ENCODE results near the gene DRAXIN. TPM values are rescaled to one million over a fixed set of nuclear protein-coding genes. Genes with fewer than 3 reads are reported as not detected.
A peak's percentile ranks its signal among the peaks of the same experiment; 100 is the strongest.

The DRAXIN gene
- total RNA-seq, 1 experiment from 2014 or later, result 20.5 TPM

- Histone ChIP-seq H3K27me3 (ENCODE audit: insufficient read depth, low read length) (no peaks in the 10 kb centered on the region), H2BK120ac (ENCODE audit: low read depth, low read length, poor library complexity, severe bottlenecking) (no peak overlapping the region), H3K79me2 (ENCODE audit: insufficient read depth, low read length) (no peaks in the 10 kb centered on the region; the same call in 1 of the 2 replicates), H4K91ac (ENCODE audit: insufficient read length, low read depth, low read length) (no peak overlapping the region), H3K4ac (ENCODE audit: low read depth, low read length) (no peak overlapping the region), H3K4me2 (ENCODE audit: insufficient read depth, insufficient read length, low read length) (no peak overlapping the region), H2BK5ac (ENCODE audit: insufficient read length, low read length) (no peak overlapping the region), H3K79me1 (ENCODE audit: insufficient read depth, low read depth, low read length, poor library complexity, severe bottlenecking) (no peaks in the 10 kb centered on the region), H3K14ac (ENCODE audit: insufficient read depth, low read length) (no peak overlapping the region; the same call in 1 of the 2 replicates), H2BK15ac (ENCODE audit: low read depth, low read length) (no peak overlapping the region), H3K56ac (ENCODE audit: insufficient read length, low read depth, low read length) (no peak overlapping the region), H4K20me1 (ENCODE audit: control insufficient read depth, insufficient read depth, insufficient read length) (peaks cover 8% of the 10 kb centered on the region), H2BK20ac (ENCODE audit: low read depth, low read length, poor library complexity, severe bottlenecking) (no peak overlapping the region), H3K9me3 (ENCODE audit: control insufficient read depth, low read depth, low read length) (no peaks in the 10 kb centered on the region), H3K4me1 (ENCODE audit: insufficient read depth, low read length) (peaks cover 10% of the 10 kb centered on the region), H3K27ac (ENCODE audit: insufficient read length, low read depth, low read length) (no peak overlapping the region), H3K23ac (ENCODE audit: insufficient read length, low read depth, low read length) (no peak overlapping the region), H2AK5ac (ENCODE audit: insufficient read length, low read length) (no peak overlapping the region), H2AFZ (ENCODE audit: low read length) (no peak overlapping the region), H3T11ph (ENCODE audit: low read length) (no peak overlapping the region), H3K18ac (ENCODE audit: insufficient read length, low read depth, low read length) (no peak overlapping the region), H4K5ac (ENCODE audit: insufficient read length, low read depth, low read length) (no peak overlapping the region), H4K8ac (replicated peaks; ENCODE audit: insufficient read length, low read depth, low read length) (no peak overlapping the region), H2BK12ac (ENCODE audit: insufficient read length, low read depth, low read length) (no peak overlapping the region), H3K23me2 (ENCODE audit: insufficient read length, low read depth, low read length, poor library complexity, severe bottlenecking) (peaks cover 5% of the 10 kb centered on the region), H3K9ac (ENCODE audit: extremely low read depth, insufficient read length, low read length) (no peak overlapping the region)
- DNase-seq, result peak; percentile 64
- TF ChIP-seq CTCF (conservative IDR thresholded peaks at IDR 0.05), result no peak
- no CpG with 5 or more reads among the region's 11 CpGs for WGBS (ENCODE audit: extremely low coverage, insufficient read length, low lambda C conversion rate)
- peak overlapping the region in 1 of 2 experiments; percentile 49; a peak in 2 of 5 replicates for H3K4me3 Mint-ChIP-seq
- H3K9me3 Mint-ChIP-seq, result no peaks in the 10 kb centered on the region
- peak overlapping the region; percentile 57 to 79 (median 59); a peak in 4 of 7 replicates for H3K27ac Mint-ChIP-seq
- H3K27me3 Mint-ChIP-seq (ENCODE audit: low read depth), result no peaks in the 10 kb centered on the region
- H3K36me3 Mint-ChIP-seq (ENCODE audit: insufficient read depth in 1 of 3, low read depth in 3 of 3), result peaks cover 4 to 15% (median 5%) of the 10 kb centered on the region in 3 experiments
- H3K4me1 Mint-ChIP-seq, result peaks cover 54 to 59% of the 10 kb centered on the region in 2 experiments
Measured at GRCh38 chr1:11704194-11704529, 12.7 kb downstream of the DRAXIN start.

Measured in H9 (cell line).